ENCODE measurements around the gene ZBTB47.

DNA sequence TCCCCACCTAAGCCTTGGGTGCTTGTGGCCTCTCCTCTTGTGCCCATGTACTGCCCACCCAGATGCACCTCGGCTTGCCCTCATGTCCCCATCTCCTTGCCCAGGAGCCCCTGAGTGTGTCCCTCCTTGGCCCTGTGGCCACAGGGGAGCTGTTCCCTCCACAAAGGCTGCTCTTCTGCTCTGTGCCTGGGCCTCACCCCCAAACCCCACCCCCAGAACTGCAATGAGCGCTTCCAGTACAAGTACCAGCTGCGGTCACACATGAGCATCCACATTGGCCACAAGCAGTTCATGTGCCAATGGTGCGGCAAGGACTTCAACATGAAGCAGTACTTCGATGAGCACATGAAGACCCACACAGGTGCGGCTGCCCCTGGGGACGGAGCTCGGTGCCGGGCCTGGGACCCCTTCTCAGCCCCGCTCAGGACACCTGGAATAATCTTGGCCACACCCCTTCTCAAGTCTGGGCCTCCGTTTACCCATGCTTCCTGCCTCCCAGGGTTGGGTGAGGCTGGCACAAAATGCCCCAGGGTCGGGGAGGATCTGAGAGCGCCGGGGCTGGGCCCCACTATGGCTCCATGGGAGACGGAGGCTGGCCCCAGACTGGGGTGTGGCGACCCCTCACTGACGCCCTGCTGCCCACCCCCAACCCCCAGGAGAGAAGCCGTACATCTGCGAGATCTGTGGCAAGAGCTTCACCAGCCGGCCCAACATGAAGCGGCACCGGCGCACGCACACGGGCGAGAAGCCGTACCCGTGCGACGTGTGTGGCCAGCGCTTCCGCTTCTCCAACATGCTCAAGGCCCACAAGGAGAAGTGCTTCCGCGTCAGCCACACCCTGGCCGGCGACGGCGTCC, 10.3 kb downstream of the ZBTB47 start:
- TF ChIP-seq POLR2AphosphoS5 (IDR thresholded peaks at IDR 0.05) (no peak), POLR2A (IDR thresholded peaks at IDR 0.05) (no peak)
- TF ChIP-seq, protein P1, sequence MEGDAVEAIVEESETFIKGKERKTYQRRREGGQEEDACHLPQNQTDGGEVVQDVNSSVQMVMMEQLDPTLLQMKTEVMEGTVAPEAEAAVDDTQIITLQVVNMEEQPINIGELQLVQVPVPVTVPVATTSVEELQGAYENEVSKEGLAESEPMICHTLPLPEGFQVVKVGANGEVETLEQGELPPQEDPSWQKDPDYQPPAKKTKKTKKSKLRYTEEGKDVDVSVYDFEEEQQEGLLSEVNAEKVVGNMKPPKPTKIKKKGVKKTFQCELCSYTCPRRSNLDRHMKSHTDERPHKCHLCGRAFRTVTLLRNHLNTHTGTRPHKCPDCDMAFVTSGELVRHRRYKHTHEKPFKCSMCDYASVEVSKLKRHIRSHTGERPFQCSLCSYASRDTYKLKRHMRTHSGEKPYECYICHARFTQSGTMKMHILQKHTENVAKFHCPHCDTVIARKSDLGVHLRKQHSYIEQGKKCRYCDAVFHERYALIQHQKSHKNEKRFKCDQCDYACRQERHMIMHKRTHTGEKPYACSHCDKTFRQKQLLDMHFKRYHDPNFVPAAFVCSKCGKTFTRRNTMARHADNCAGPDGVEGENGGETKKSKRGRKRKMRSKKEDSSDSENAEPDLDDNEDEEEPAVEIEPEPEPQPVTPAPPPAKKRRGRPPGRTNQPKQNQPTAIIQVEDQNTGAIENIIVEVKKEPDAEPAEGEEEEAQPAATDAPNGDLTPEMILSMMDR (IDR thresholded peaks at IDR 0.05) = no peak
